PC-9 (cell line): ENCODE data around the gene SBF1.

Experiments used
- CTCF ChIP-seq: fragments of 200-600 bp; sonication (generic); conservative IDR thresholded peaks from 2 replicates; pipeline ENCODE4 v1.6.1; 2017; ENCODE audit warnings: mixed run types, antibody characterized with exemption, mild to moderate bottlenecking, moderate library complexity
- EZH2 ChIP-seq: fragments of 200-600 bp; sonication (generic); IDR thresholded peaks from 2 replicates; pipeline ENCODE4 v1.8.0; 2017; ENCODE audit warnings: antibody characterized with exemption, low read depth

GRCh38 chr22:50416996-50417395 is 57.8 kb downstream of the SBF1 start:
- no peak for TF ChIP-seq EZH2
- TF ChIP-seq CTCF = no peak
